Natural killer cell (primary cell): Measurements from ENCODE around the gene DUSP9. TPM values are rescaled to one million over a fixed set of nuclear protein-coding genes. Genes with fewer than 3 reads are reported as not detected.
"Not testable (repeated sequence)": the region's sequence is repeated elsewhere in the genome, so short reads cannot be mapped to it uniquely, and the experiment has no call there.

Experiments
- ATAC-seq, 3 donors: fragments of 150-1000 bp in 2 of 3; fragments of 200-7000 bp in 1 of 3; cut with Tn5 transposase; 1 replicate in 1 of 3; 2 replicates in 2 of 3; pipeline ENCODE4 v1.10.0; 2021; ENCODE audit warnings: mild to moderate bottlenecking in 2 of 3, moderate library complexity in 2 of 3
- DNase-seq, 2 donors: peaks; one replicate each; pipeline versions ENCODE4 v3.0.0 to v3.0.0-alpha.2; 2013 to 2021; ENCODE audit warnings: mixed read lengths in 1 of 2
- H3K27ac ChIP-seq: one replicate; pipeline ENCODE4 v1.5.1; 2013; ENCODE audit warnings: mild to moderate bottlenecking, low read length
- H3K27me3 ChIP-seq: one replicate; pipeline ENCODE4 v1.6.1; 2013; ENCODE audit warnings: low read length; ENCODE audit not compliant: control insufficient read depth, insufficient read depth
- H3K36me3 ChIP-seq: one replicate; pipeline ENCODE4 v1.6.1; 2013; ENCODE audit warnings: low read length; ENCODE audit not compliant: control insufficient read depth, insufficient read depth
- H3K4me1 ChIP-seq: one replicate; pipeline ENCODE4 v1.6.1; 2013; ENCODE audit warnings: low read length; ENCODE audit not compliant: control insufficient read depth, insufficient read depth
- H3K4me3 ChIP-seq: one replicate; pipeline ENCODE4 v1.5.1; 2013; ENCODE audit warnings: low read length
- H3K9me3 ChIP-seq: one replicate; pipeline ENCODE4 v1.6.1; 2013; ENCODE audit warnings: low read length; ENCODE audit not compliant: control insufficient read depth, insufficient read depth
- H3K27ac Mint-ChIP-seq, 2 donors: one replicate each; pipeline ENCODE4 v1.8.0; 2022; ENCODE audit warnings: mild to moderate bottlenecking in 2 of 2, mixed read lengths in 2 of 2, moderate library complexity in 1 of 2
- H3K27me3 Mint-ChIP-seq, 2 donors: one replicate each; pipeline ENCODE4 v1.8.0; 2022; ENCODE audit warnings: low read depth in 2 of 2, mixed read lengths in 2 of 2
- H3K36me3 Mint-ChIP-seq: one replicate; pipeline ENCODE4 v1.8.0; 2022; ENCODE audit warnings: mixed read lengths
- H3K4me1 Mint-ChIP-seq, 2 donors: one replicate each; pipeline ENCODE4 v1.8.0; 2022; ENCODE audit warnings: mixed read lengths in 2 of 2
- H3K4me3 Mint-ChIP-seq: one replicate; pipeline ENCODE4 v1.8.0; 2022; ENCODE audit warnings: mild to moderate bottlenecking, moderate library complexity, mixed read lengths
- H3K9me3 Mint-ChIP-seq, 2 donors: one replicate each; pipeline ENCODE4 v1.8.0; 2022; ENCODE audit warnings: mixed read lengths in 2 of 2
- CTCF ChIP-seq: fragments of 200-600 bp; IDR thresholded peaks from one replicate; pipeline ENCODE4 v1.8.0; 2022; ENCODE audit warnings: antibody characterized with exemption
- WGBS: methylation state at CpG from one replicate; pipeline ENCODE4 v1.1.7; 2013; ENCODE audit warnings: missing lambda C conversion rate; ENCODE audit not compliant: insufficient coverage; 5-methylcytosine and 5-hydroxymethylcytosine counted together
- intact Hi-C: fragments of 100-400 bp; cut with micrococcal nuclease; formaldehyde crosslinking; loops from one replicate; pipeline ENCODE4 v1.14.2; 2022
- total RNA-seq, 4 donors: library from RNA; stranded (reverse); fragments of 120-200 nt in 1 of 4; gene quantifications; one replicate each; pipeline versions ENCODE4 v1.2.3 to v1.2.4, GENCODE V29; 2013 to 2022

The DUSP9 gene
- total RNA-seq, 3 donors from 2014 or later (not counting 1 experiment from before 2014, with no cell fraction given) = not detected

DNA sequence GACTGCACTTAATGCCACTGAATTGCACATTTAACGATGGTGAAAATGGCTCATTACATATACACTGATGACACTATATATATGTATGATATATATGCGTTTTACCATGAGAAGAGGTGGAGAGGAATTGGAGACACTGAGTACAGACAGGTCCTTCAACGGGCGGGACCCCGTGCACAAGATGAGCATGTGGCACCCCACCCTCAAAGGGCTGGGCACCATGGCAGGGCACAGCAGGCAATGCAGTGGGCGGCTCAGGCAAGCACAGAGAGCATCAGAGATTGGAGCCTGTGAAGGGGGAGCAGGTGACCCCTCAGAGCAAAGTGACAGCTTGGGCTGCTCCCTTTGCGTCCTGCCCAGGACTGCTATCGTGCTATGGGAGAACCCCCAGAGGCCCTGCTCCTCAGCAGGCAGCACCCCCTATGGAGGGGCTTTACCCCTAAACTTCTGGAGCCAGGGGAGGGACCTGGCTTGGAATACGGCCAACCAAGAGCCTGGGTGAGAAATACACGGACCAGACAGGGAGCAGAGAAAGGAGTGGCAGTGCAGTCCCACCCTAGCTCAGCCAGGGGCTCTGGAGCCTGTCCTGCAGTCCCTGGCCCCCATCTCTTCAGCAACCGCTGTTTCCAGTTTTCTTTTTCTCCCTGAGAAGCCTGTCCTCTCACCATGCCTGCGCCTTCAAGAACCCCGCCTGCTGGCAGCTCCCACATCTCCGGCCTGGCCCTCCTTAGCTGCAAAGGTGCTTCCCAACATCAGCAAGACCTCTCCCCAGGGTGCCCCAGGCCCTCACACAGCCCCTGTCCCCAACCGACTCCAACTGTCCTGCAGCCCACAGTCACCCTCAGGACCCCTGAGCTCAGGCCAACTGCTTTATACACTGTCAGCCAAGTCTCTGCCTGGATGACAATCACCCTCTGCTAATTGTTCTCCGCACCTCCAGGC, 51.2 kb downstream of the DUSP9 start:
- intact Hi-C loops = no loop called here
- Mint-ChIP-seq H3K36me3 (no peaks in the 10 kb centered on the region), H3K4me1 (peaks cover 0 to 6% of the 10 kb centered on the region in 2 donors), H3K27me3 (no peaks in the 10 kb centered on the region), H3K4me3 (no peak overlapping the region), H3K27ac (no peak overlapping the region), H3K9me3 (no peaks in the 10 kb centered on the region)
- DNase-seq = no peak
- no peak for TF ChIP-seq CTCF
- Histone ChIP-seq H3K27ac (no peak overlapping the region), H3K9me3 (no peaks in the 10 kb centered on the region), H3K4me3 (no peak overlapping the region), H3K27me3 (no peaks in the 10 kb centered on the region), H3K36me3 (peaks cover 17% of the 10 kb centered on the region), H3K4me1 (no peaks in the 10 kb centered on the region)
- 96% methylated on average over 10 of the region's 16 CpGs for WGBS
- ATAC-seq = no peak

GRCh38 chrX:153699210-153699783, 52.3 kb downstream of the DUSP9 start:
- H3K27me3 ChIP-seq, H3K27me3 Mint-ChIP-seq, H3K9me3 Mint-ChIP-seq, DNase-seq, H3K4me3 Mint-ChIP-seq, H3K9me3 ChIP-seq, H3K27ac Mint-ChIP-seq, H3K4me1 Mint-ChIP-seq, H3K4me3 ChIP-seq, H3K27ac ChIP-seq, ATAC-seq, H3K4me1 ChIP-seq, H3K36me3 Mint-ChIP-seq, intact Hi-C loops: not testable (repeated sequence)
- 97% methylated on average over 10 of the region's 16 CpGs for WGBS
- H3K36me3 ChIP-seq = peaks cover 24% of the 10 kb centered on the region

GRCh38 chrX:153699784-153700371, 52.9 kb downstream of the DUSP9 start:
- intact Hi-C loops, H3K4me3 Mint-ChIP-seq, H3K4me1 ChIP-seq, H3K9me3 Mint-ChIP-seq, H3K9me3 ChIP-seq, H3K27me3 ChIP-seq, H3K4me1 Mint-ChIP-seq, H3K27ac Mint-ChIP-seq, DNase-seq, H3K27ac ChIP-seq, H3K27me3 Mint-ChIP-seq, H3K36me3 Mint-ChIP-seq, H3K4me3 ChIP-seq, ATAC-seq: not testable (repeated sequence)
- WGBS = 96% methylated on average over 18 of the region's 18 CpGs
- peaks cover 27% of the 10 kb centered on the region for H3K36me3 ChIP-seq

- Mint-ChIP-seq H3K27me3 (no peaks in the 10 kb centered on the region), H3K36me3 (no peaks in the 10 kb centered on the region), H3K4me1 (peaks cover 0 to 6% of the 10 kb centered on the region in 2 donors), H3K4me3 (no peak overlapping the region), H3K27ac (peak overlapping the region in 1 of 2 donors; percentile 38), H3K9me3 (no peaks in the 10 kb centered on the region)
- Histone ChIP-seq H3K4me1 (no peaks in the 10 kb centered on the region), H3K27ac (no peak overlapping the region), H3K36me3 (peaks cover 27% of the 10 kb centered on the region), H3K27me3 (no peaks in the 10 kb centered on the region), H3K4me3 (no peak overlapping the region), H3K9me3 (no peaks in the 10 kb centered on the region)
- intact Hi-C loops = no loop called here
- 86% methylated on average over 11 of the region's 15 CpGs for WGBS
- DNase-seq (no peak), ATAC-seq (no peak)
- no peak for TF ChIP-seq CTCF
Observed at GRCh38 chrX:153700376-153700945, 53.5 kb downstream of the DUSP9 start.

Other genes starting within 250 kb of the DUSP9 start
- not detected for gene PNMA6E, start 245.9 kb upstream of the DUSP9 start, total RNA-seq
- 1 to 10 TPM; 1.6 to 3.3 (median 2.9) TPM for gene ZFP92, start 235.7 kb upstream of the DUSP9 start, total RNA-seq
- 1 to 10 TPM; 1.6 to 3.4 (median 3.1) TPM for gene TREX2, start 201.1 kb upstream of the DUSP9 start, total RNA-seq
- gene HAUS7, start 176.6 kb upstream of the DUSP9 start, total RNA-seq = 10 to 100 TPM; 27.4 to 33.1 (median 31.9) TPM
- not detected for gene BGN, start 152.2 kb upstream of the DUSP9 start, total RNA-seq
- not detected for gene ATP2B3, start 129.6 kb upstream of the DUSP9 start, total RNA-seq
- gene CCNQ, start 48.1 kb upstream of the DUSP9 start, total RNA-seq = 10 to 100 TPM in 2 of 3 donors, 1 to 10 TPM in 1; 9.0 to 17.2 (median 12.5) TPM
- 1 to 10 TPM in 1 of 3 donors, under 1 TPM in 2; 0.66 to 1.1 (median 0.97) TPM for gene PNCK, start 26.6 kb downstream of the DUSP9 start, total RNA-seq
- gene SLC6A8, start 40.7 kb downstream of the DUSP9 start, total RNA-seq = 1 to 10 TPM in 2 of 3 donors, under 1 TPM in 1; 0.77 to 2.5 (median 1.4) TPM
- 100 to 1,000 TPM; 109 to 131 (median 119) TPM for gene BCAP31, start 77.2 kb downstream of the DUSP9 start, total RNA-seq
- 10 to 100 TPM; 12.2 to 13.9 (median 13.8) TPM for gene ABCD1, start 77.7 kb downstream of the DUSP9 start, total RNA-seq
- 1 to 10 TPM in 2 of 3 donors, not detected in 1; 1.2 to 1.3 TPM for gene PLXNB3, start 117.0 kb downstream of the DUSP9 start, total RNA-seq
- gene SRPK3, start 133.8 kb downstream of the DUSP9 start, total RNA-seq = not detected
- 10 to 100 TPM; 70.1 to 76.5 (median 71.1) TPM for gene IDH3G, start 147.2 kb downstream of the DUSP9 start, total RNA-seq
- 100 to 1,000 TPM; 160 to 280 (median 189) TPM for gene SSR4, start 147.5 kb downstream of the DUSP9 start, total RNA-seq
- 100 to 1,000 TPM; 101 to 177 (median 157) TPM for gene PDZD4, start 183.3 kb downstream of the DUSP9 start, total RNA-seq
- gene L1CAM, start 239.0 kb downstream of the DUSP9 start, total RNA-seq = under 1 TPM in 2 of 3 donors, not detected in 1; 0.23 to 0.98 TPM